Progenitor cell of endocrine pancreas (in vitro differentiated cells): ENCODE measurements around the gene ZNF701. TPM values are rescaled to one million over a fixed set of nuclear protein-coding genes. Genes with fewer than 3 reads are reported as not detected.
A peak's percentile ranks its signal among the peaks of the same experiment; 100 is the strongest.
"Not testable (repeated sequence)": the region's sequence is repeated elsewhere in the genome, so short reads cannot be mapped to it uniquely, and the experiment has no call there.

Source experiments
- DNase-seq: peaks from one replicate; pipeline ENCODE4 v3.0.0; 2021; ENCODE audit warnings: low spot score; ENCODE audit not compliant: unreplicated experiment
- H3K27ac Mint-ChIP-seq: 2 replicates; pipeline ENCODE4 v1.8.0; 2021; ENCODE audit warnings: mild to moderate bottlenecking, moderate library complexity, mixed read lengths
- H3K27me3 Mint-ChIP-seq: 2 replicates; pipeline ENCODE4 v1.8.0; 2021; ENCODE audit warnings: mixed read lengths
- H3K36me3 Mint-ChIP-seq: 2 replicates; pipeline ENCODE4 v1.8.0; 2022; ENCODE audit warnings: mixed read lengths; ENCODE audit not compliant: insufficient read depth
- H3K4me1 Mint-ChIP-seq: 2 replicates; pipeline ENCODE4 v1.8.0; 2021; ENCODE audit warnings: low read depth, mixed read lengths
- H3K4me3 Mint-ChIP-seq: 2 replicates; pipeline ENCODE4 v1.8.0; 2021; ENCODE audit warnings: low read depth, mild to moderate bottlenecking, moderate library complexity, mixed read lengths
- H3K9me3 Mint-ChIP-seq: 2 replicates; pipeline ENCODE4 v1.8.0; 2021; ENCODE audit warnings: low read depth, mixed read lengths
- CTCF ChIP-seq: fragments of 200-600 bp; sonication (generic); IDR thresholded peaks from one replicate; pipeline ENCODE4 v1.5.0; 2021; ENCODE audit warnings: antibody characterized with exemption, mild to moderate bottlenecking; ENCODE audit not compliant: unreplicated experiment
- total RNA-seq: library from RNA; stranded (reverse); gene quantifications from 2 replicates; pipeline ENCODE4 v1.2.1, GENCODE V29; 2021

Gene ZNF701
- total RNA-seq, 1 donor from 2014 or later, result 34.7 TPM

GRCh38 chr19:52590728-52591127 is 20.6 kb downstream of the ZNF701 start:
- Mint-ChIP-seq H3K36me3 (peaks cover 14% of the 10 kb centered on the region), H3K27ac (peak overlapping the region; percentile 62), H3K27me3 (no peaks in the 10 kb centered on the region), H3K4me3 (no peak overlapping the region), H3K9me3 (no peaks in the 10 kb centered on the region), H3K4me1 (no peaks in the 10 kb centered on the region)
- TF ChIP-seq CTCF, result peak; percentile 25
- DNase-seq, result no peak

GRCh38 chr19:52592301-52592700 is 22.2 kb downstream of the ZNF701 start:
- Mint-ChIP-seq H3K4me1 (no peaks in the 10 kb centered on the region), H3K4me3 (no peak overlapping the region), H3K36me3 (peaks cover 30% of the 10 kb centered on the region), H3K9me3 (no peaks in the 10 kb centered on the region), H3K27me3 (no peaks in the 10 kb centered on the region), H3K27ac (no peak overlapping the region)
- TF ChIP-seq CTCF, result no peak
- no peak for DNase-seq

- H3K4me1 Mint-ChIP-seq, H3K27ac Mint-ChIP-seq, H3K27me3 Mint-ChIP-seq, H3K4me3 Mint-ChIP-seq, H3K9me3 Mint-ChIP-seq, DNase-seq: not testable (repeated sequence)
- peaks cover 34% of the 10 kb centered on the region for H3K36me3 Mint-ChIP-seq
Observed at GRCh38 chr19:52593441-52593840, 23.4 kb downstream of the ZNF701 start.

- Mint-ChIP-seq H3K4me3 (peak overlapping the region; percentile 0), H3K4me1 (peaks cover 32% of the 10 kb centered on the region), H3K27ac (peak overlapping the region; percentile 95), H3K36me3 (peaks cover 27% of the 10 kb centered on the region), H3K27me3 (no peaks in the 10 kb centered on the region), H3K9me3 (no peaks in the 10 kb centered on the region)
- DNase-seq, result no peak
- TF ChIP-seq CTCF, result no peak
Observed at GRCh38 chr19:52599241-52599640, 29.2 kb downstream of the ZNF701 start.

- peaks cover 29% of the 10 kb centered on the region for H3K36me3 Mint-ChIP-seq
- DNase-seq, result peak; percentile 23
- no peaks in the 10 kb centered on the region for H3K9me3 Mint-ChIP-seq
- H3K4me3 Mint-ChIP-seq, result peak overlapping the region; percentile 86
- H3K4me1 Mint-ChIP-seq, result peaks cover 32% of the 10 kb centered on the region
- H3K27ac Mint-ChIP-seq, result peak overlapping the region; percentile 90
- no peak for TF ChIP-seq CTCF
- no peaks in the 10 kb centered on the region for H3K27me3 Mint-ChIP-seq
Observed at GRCh38 chr19:52600639-52601024, 30.5 kb downstream of the ZNF701 start.
